SU-DHL-6 (cell line): ENCODE measurements around the gene ELP6.
"Not testable (repeated sequence)": the region's sequence is repeated elsewhere in the genome, so short reads cannot be mapped to it uniquely, and the experiment has no call there.

ENCODE experiments used
- EZH2phosphoT487 ChIP-seq: fragments of 200-600 bp; sonication (generic), shearing (Covaris generic); conservative IDR thresholded peaks from 2 replicates; pipeline ENCODE4 v1.6.1; 2018; ENCODE audit warnings: mild to moderate bottlenecking, antibody characterized with exemption, low read length, moderate library complexity, mixed read lengths
- TF ChIP-seq, protein P1 (sequence below): fragments of 200-600 bp; sonication (generic); IDR thresholded peaks from one replicate; pipeline ENCODE4 v1.5.1; 2017; ENCODE audit warnings: antibody characterized with exemption, mild to moderate bottlenecking, low read length, moderate library complexity; ENCODE audit not compliant: insufficient read depth, poor library complexity, severe bottlenecking

GRCh38 chr3:47481763-47482162 is 31.7 kb downstream of the ELP6 start:
- TF ChIP-seq, protein P1, sequence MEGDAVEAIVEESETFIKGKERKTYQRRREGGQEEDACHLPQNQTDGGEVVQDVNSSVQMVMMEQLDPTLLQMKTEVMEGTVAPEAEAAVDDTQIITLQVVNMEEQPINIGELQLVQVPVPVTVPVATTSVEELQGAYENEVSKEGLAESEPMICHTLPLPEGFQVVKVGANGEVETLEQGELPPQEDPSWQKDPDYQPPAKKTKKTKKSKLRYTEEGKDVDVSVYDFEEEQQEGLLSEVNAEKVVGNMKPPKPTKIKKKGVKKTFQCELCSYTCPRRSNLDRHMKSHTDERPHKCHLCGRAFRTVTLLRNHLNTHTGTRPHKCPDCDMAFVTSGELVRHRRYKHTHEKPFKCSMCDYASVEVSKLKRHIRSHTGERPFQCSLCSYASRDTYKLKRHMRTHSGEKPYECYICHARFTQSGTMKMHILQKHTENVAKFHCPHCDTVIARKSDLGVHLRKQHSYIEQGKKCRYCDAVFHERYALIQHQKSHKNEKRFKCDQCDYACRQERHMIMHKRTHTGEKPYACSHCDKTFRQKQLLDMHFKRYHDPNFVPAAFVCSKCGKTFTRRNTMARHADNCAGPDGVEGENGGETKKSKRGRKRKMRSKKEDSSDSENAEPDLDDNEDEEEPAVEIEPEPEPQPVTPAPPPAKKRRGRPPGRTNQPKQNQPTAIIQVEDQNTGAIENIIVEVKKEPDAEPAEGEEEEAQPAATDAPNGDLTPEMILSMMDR: not testable (repeated sequence)
- TF ChIP-seq EZH2phosphoT487: not testable (repeated sequence)
